AG09309 (cell line): ENCODE measurements around the gene LTBP4.

ENCODE experiments used
- DNase-seq: peaks from one replicate; pipeline ENCODE4 v3.0.0-alpha.2; 2010; ENCODE audit warnings: low read depth
- H3K4me3 ChIP-seq: 2 replicates; pipeline ENCODE4 v1.5.1; 2011; ENCODE audit warnings: mild to moderate bottlenecking, low read depth, low read length, moderate library complexity; ENCODE audit not compliant: control insufficient read depth
- TF ChIP-seq, protein P1 (sequence below): IDR thresholded peaks from 2 replicates; pipeline ENCODE4 v1.5.1; 2011; ENCODE audit warnings: mild to moderate bottlenecking, low read depth, low read length, inconsistent platforms; ENCODE audit not compliant: insufficient read depth, control insufficient read depth; ENCODE audit errors: missing control alignments

Gene LTBP4

DNA sequence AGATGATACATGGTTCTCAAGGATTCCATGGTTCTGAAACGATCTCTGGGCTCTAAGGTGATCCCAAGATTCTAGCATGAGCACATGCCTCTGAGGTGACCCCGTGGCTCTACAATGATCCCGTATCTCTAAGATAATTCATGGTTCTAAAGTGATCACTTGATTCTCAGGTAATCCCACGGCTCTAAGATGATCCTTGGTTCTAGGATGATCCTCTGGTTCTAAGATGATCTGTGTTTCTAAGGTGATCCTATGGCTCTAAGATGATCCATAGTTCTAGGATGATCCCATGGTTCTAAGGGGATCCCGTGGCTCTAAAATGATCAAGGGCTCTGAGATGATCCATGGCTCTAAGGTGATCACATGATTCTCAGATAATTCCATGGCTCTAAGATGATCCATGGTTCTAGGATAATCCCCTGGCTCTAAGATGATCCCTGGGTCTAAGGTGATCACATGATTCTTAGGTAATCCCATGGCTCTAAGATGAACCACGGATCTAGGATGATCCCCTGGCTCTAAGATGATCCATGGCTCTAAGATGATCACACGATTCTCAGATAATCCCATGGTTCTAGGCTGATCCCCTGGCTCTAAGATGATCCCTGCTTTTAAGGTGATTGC, 67.9 kb downstream of the LTBP4 start:
- DNase-seq: no peak
- TF ChIP-seq, protein P1, sequence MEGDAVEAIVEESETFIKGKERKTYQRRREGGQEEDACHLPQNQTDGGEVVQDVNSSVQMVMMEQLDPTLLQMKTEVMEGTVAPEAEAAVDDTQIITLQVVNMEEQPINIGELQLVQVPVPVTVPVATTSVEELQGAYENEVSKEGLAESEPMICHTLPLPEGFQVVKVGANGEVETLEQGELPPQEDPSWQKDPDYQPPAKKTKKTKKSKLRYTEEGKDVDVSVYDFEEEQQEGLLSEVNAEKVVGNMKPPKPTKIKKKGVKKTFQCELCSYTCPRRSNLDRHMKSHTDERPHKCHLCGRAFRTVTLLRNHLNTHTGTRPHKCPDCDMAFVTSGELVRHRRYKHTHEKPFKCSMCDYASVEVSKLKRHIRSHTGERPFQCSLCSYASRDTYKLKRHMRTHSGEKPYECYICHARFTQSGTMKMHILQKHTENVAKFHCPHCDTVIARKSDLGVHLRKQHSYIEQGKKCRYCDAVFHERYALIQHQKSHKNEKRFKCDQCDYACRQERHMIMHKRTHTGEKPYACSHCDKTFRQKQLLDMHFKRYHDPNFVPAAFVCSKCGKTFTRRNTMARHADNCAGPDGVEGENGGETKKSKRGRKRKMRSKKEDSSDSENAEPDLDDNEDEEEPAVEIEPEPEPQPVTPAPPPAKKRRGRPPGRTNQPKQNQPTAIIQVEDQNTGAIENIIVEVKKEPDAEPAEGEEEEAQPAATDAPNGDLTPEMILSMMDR: no peak
- no peak overlapping the region for H3K4me3 ChIP-seq

DNA sequence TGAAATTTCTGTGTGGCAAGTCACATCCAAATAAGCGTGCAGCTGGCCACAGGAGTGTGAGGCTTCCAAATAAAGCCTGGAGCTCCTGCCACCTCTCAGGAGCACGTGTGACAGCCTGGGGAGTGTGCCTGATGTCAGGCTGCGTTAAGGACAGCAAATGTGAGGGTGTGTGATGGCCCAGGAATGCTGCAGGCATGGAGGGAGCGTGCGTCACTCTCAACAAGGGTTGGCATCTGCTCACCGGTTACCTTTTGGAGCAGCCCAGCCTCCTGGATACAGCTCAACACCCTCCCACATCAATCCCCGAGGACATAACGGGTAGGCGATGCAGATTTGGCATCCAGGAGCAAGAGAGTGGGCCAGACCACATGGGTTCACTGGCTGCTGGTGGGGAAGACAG, 70.2 kb downstream of the LTBP4 start:
- DNase-seq: no peak
- TF ChIP-seq, protein P1: no peak
- no peak overlapping the region for H3K4me3 ChIP-seq

DNA sequence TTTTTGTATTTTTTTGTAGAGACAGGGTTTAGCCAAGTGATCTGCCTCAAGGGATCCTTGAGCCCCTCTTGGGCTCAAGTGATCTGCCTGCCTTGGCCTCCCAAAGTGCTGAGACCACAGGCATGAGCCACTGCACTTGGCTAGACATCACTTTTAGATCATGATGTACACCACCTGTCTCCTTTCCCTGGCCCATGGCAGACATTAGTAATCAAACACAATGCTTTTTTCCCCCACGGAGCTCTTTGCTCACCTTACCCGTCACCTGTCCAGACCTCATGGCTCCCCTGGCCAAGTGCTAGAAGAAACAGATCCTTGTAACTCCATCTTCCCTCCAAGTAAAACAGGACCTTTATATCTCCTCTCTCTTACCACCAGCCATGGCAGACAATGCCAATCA, 70.9 kb downstream of the LTBP4 start:
- DNase-seq: no peak
- H3K4me3 ChIP-seq: no peak overlapping the region
- TF ChIP-seq, protein P1: no peak

DNA sequence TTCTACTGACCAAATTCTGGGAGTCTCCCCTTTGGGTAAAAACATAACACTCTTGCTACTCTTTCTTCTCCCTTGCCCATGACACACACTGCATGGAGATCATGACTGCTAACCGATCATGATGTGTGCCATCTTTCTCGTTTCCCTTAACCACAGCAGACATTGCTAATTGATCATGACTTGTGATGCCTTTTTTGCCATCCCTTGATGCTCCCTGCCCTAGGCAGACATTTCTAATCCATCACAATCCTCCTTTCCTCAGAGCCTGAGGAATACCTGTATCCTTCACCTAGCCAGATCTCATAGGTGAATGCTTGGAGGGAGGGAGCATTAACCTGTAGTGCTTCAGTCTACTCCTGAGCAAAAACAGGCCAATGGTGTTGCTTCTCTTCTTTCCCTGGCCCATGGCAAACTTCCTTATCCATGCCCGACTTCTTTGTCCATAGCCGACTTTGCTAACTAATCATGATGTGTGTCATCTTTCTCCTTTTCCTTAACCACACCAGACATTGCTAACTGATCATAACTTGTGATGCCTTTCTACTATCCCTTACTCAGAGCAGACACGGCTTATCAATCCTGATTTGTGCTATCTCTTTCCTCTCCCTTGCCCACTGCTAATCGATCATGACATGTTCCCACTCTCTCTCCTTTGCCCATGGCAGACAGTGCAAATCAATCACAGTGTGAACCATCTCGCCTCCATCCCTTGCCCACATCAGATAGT, 71.6 kb downstream of the LTBP4 start:
- no peak for DNase-seq
- TF ChIP-seq, protein P1: no peak
- no peak overlapping the region for H3K4me3 ChIP-seq

DNA sequence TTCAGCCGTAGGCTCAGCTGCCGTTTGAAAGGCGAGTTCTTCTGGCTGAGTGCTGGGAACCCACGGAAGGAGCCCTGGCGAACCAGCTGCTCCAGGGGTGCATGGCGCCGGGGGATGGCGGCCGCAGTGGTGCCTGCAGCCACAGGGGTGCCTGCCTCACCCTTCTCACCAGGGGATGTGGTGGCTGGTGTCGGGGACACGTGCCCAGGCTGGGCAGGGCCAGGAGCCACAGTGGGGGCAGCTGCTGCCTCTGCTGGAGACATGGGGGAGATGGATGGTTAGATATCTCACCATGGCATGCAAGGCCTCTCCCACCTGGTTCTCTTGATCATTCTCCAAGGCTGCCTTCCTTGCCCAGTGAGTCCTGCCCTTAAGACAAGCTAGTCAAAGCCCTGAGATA, 72.2 kb downstream of the LTBP4 start:
- no peak for DNase-seq
- H3K4me3 ChIP-seq: no peak overlapping the region
- TF ChIP-seq, protein P1: no peak

DNA sequence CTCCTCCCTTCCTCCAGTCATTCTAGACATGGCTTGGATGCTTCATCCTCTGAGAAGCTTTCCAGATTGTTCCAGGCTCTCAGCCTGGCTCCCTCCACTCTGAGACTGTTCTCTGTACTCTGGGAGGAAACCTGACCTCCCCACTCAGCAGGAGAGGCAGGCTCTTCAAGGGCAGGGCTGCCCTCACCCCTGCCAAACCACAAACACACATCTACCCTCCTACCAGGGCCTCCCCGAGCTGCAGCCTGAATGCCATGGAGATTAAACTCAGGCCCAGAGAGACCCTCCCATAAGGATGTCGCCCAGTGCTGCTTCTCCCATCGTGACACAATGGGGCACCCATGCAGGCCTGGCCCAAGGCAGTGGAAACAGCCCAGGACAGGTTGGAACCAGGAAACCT, 73.1 kb downstream of the LTBP4 start:
- DNase-seq: no peak
- H3K4me3 ChIP-seq: no peak overlapping the region
- TF ChIP-seq, protein P1: no peak
